HepG2 (cell line): ENCODE measurements around the gene KIAA0825. TPM values are rescaled to one million over a fixed set of nuclear protein-coding genes. Genes with fewer than 3 reads are reported as not detected.

ENCODE experiments used
- CHD2 ChIP-seq: IDR thresholded peaks from 2 replicates; pipeline ENCODE4 v1.6.1; 2011; ENCODE audit warnings: low read depth, low read length, improper control_type of control experiment
- FOXM1 ChIP-seq: sonication (generic); formaldehyde crosslinking; IDR thresholded peaks from 2 replicates; pipeline ENCODE4 v1.5.0; 2020; ENCODE audit warnings: missing genetic modification reagents
- GATAD2A ChIP-seq: IDR thresholded peaks from 2 replicates; pipeline ENCODE4 v1.6.1; 2016
- HNRNPLL ChIP-seq: fragments of 200-400 bp; formaldehyde crosslinking; IDR thresholded peaks from 2 replicates; pipeline ENCODE4 v1.6.1; 2017; ENCODE audit warnings: mild to moderate bottlenecking, low read depth, low read length; ENCODE audit not compliant: poor library complexity, severe bottlenecking
- KDM5B ChIP-seq: sonication (generic); formaldehyde crosslinking; IDR thresholded peaks from 2 replicates; pipeline ENCODE4 v1.4.0; 2020; ENCODE audit warnings: missing genetic modification reagents, mild to moderate bottlenecking, borderline replicate concordance
- KLF9 ChIP-seq: IDR thresholded peaks from 2 replicates; pipeline ENCODE4 v1.6.1; 2016; ENCODE audit warnings: low read depth
- MXD4 ChIP-seq: IDR thresholded peaks from 2 replicates; pipeline ENCODE4 v1.6.1; 2016; ENCODE audit warnings: mild to moderate bottlenecking, missing biosample characterization, missing genetic modification reagents
- RXRB ChIP-seq: IDR thresholded peaks from 2 replicates; pipeline ENCODE4 v1.6.1; 2016; ENCODE audit warnings: borderline replicate concordance, missing genetic modification reagents, missing compliant biosample characterization
- TBL1XR1 ChIP-seq: fragments of 150-350 bp; IDR thresholded peaks from 2 replicates; pipeline ENCODE4 v1.6.1; 2014; ENCODE audit warnings: borderline replicate concordance, low read length; ENCODE audit not compliant: partially characterized antibody
- TP53 ChIP-seq: sonication (generic); formaldehyde crosslinking; conservative IDR thresholded peaks from 2 replicates; pipeline ENCODE4 v1.4.0; 2020; ENCODE audit warnings: missing genetic modification reagents
- TRIM24 ChIP-seq: sonication (generic); formaldehyde crosslinking; IDR thresholded peaks from 2 replicates; pipeline ENCODE4 v1.8.0; 2022; ENCODE audit warnings: mild to moderate bottlenecking, missing genetic modification reagents
- ZNF292 ChIP-seq: sonication (generic); formaldehyde crosslinking; IDR thresholded peaks from 2 replicates; pipeline ENCODE4 v1.8.1; 2022; ENCODE audit warnings: mild to moderate bottlenecking, low read depth, missing genetic modification reagents, borderline replicate concordance
- ZNF724P ChIP-seq: sonication (generic); formaldehyde crosslinking; IDR thresholded peaks from 2 replicates; pipeline ENCODE4 v1.8.0; 2022; ENCODE audit warnings: missing genetic modification reagents, borderline replicate concordance
- ZNF883 ChIP-seq: sonication (generic); formaldehyde crosslinking; IDR thresholded peaks from 2 replicates; pipeline ENCODE4 v1.5.1; 2020; ENCODE audit warnings: mild to moderate bottlenecking, missing genetic modification reagents; ENCODE audit errors: not compliant biosample characterization
- polyA plus RNA-seq, 8 experiments: library from polyadenylated mRNA; depleted of rRNA in 3 of 8; stranded (reverse) in 7 of 8; unstranded in 1 of 8; fragments of >200 nt; fragmentation: Illumina TruSeq in 4 of 8; extraction: Trizol in 4 of 8; gene quantifications; 2 replicates each; pipeline versions ENCODE4 v1.2.1 to v1.2.3, GENCODE V29; 2011 to 2016; ENCODE audit warnings: low read depth in 4 of 8, missing spikeins in 1 of 8, mixed read lengths in 1 of 8; ENCODE audit not compliant: insufficient read depth in 1 of 8
- total RNA-seq, 5 experiments: library from RNA; depleted of rRNA; stranded (reverse); fragments of >200 nt; fragmentation: Illumina TruSeq; extraction: Trizol; gene quantifications; 2 replicates each; pipeline ENCODE4 v1.2.3, GENCODE V29; 2016; ENCODE audit warnings: low read depth in 1 of 5
- TF ChIP-seq, protein P1 (sequence below): IDR thresholded peaks from 2 replicates; pipeline ENCODE4 v1.6.1; 2012; ENCODE audit warnings: inconsistent platforms
- TF ChIP-seq, protein P2 (sequence below): sonication (generic); formaldehyde crosslinking; IDR thresholded peaks from 2 replicates; pipeline ENCODE4 v1.4.0; 2020; ENCODE audit warnings: missing genetic modification reagents
- TF ChIP-seq, protein P3 (sequence below): sonication (generic); formaldehyde crosslinking; IDR thresholded peaks from 2 replicates; pipeline ENCODE4 v1.4.0; 2020; ENCODE audit warnings: missing genetic modification reagents
- TF ChIP-seq, protein P4 (sequence below): sonication (generic); formaldehyde crosslinking; IDR thresholded peaks from 2 replicates; pipeline ENCODE4 v1.4.0; 2020; ENCODE audit warnings: missing genetic modification reagents

The KIAA0825 gene
- total and polyA plus RNA-seq, 2 of the 13 experiments (the other 11 are each of a cell fraction or from before 2014, with no cell fraction given): 0.05 to 0.51 TPM

DNA sequence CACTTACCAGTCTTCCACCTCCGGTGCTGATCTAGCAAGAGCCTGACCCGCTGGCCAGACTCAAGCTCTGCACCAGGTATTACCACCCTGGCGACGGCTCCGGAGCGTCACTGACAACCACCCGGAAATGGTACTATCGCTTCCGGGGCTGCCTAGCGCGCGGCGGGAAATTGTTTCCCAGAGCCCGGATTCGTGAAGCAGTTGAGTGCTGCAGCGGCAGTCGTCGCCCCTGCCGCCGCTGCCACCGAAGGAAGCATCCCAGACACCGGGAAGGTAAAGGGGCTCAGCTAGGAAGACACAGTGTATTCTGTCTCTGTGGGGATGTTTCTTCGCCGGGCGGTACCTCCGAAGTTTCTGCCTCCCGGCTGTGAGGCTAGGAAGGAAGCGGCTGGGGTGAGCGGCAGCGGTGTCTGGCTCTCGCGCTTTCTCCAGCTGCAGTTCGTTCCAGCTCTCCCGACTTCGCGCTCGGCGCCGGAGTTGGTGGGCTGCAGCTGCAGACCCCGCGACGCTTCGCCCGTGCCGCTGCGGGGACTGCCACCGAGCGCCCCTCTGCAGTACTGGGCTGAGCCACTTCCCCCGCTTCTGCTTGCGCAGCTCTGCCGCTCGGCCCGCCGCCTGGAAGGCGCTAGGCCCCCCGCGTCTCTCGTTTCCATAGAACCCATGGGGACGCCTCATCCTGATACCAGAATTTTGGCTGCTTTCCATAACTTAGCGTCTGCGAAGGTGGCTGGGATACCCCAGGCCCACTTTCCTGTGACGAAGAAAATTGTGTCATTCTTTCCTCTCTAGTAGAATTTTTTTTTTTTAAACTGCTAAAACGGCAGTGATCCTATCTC is at the start of gene KIAA0825, which contains the start of gene SLF1 (continued):
- TF ChIP-seq KDM5B (CRISPR knock-in tag) (peak; percentile 57; the same call in 1 of the 2 replicates), MXD4 (CRISPR knock-in tag) (peak; percentile 83), ZNF724P (CRISPR knock-in tag) (0 out of 2 replicates have a peak, but pooled peaks have one; percentile 72), CHD2 (peak; percentile 54; the same call in 1 of the 2 replicates), KLF9 (CRISPR knock-in tag) (no peak), HNRNPLL (peak; percentile 77), ZNF292 (peak; percentile 86; the same call in 1 of the 2 replicates), TP53 (CRISPR knock-in tag) (peak; percentile 56; the same call in 1 of the 2 replicates), ZNF883 (peak; percentile 90), FOXM1 (CRISPR knock-in tag) (no peak), GATAD2A (peak; percentile 19; the same call in 1 of the 2 replicates), TBL1XR1 (peak; percentile 86), TRIM24 (no peak), RXRB (CRISPR knock-in tag) (0 out of 2 replicates have a peak, but pooled peaks have one; percentile 24)
- TF ChIP-seq, protein P1, sequence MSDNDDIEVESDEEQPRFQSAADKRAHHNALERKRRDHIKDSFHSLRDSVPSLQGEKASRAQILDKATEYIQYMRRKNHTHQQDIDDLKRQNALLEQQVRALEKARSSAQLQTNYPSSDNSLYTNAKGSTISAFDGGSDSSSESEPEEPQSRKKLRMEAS: peak; percentile 87
- TF ChIP-seq, protein P2, sequence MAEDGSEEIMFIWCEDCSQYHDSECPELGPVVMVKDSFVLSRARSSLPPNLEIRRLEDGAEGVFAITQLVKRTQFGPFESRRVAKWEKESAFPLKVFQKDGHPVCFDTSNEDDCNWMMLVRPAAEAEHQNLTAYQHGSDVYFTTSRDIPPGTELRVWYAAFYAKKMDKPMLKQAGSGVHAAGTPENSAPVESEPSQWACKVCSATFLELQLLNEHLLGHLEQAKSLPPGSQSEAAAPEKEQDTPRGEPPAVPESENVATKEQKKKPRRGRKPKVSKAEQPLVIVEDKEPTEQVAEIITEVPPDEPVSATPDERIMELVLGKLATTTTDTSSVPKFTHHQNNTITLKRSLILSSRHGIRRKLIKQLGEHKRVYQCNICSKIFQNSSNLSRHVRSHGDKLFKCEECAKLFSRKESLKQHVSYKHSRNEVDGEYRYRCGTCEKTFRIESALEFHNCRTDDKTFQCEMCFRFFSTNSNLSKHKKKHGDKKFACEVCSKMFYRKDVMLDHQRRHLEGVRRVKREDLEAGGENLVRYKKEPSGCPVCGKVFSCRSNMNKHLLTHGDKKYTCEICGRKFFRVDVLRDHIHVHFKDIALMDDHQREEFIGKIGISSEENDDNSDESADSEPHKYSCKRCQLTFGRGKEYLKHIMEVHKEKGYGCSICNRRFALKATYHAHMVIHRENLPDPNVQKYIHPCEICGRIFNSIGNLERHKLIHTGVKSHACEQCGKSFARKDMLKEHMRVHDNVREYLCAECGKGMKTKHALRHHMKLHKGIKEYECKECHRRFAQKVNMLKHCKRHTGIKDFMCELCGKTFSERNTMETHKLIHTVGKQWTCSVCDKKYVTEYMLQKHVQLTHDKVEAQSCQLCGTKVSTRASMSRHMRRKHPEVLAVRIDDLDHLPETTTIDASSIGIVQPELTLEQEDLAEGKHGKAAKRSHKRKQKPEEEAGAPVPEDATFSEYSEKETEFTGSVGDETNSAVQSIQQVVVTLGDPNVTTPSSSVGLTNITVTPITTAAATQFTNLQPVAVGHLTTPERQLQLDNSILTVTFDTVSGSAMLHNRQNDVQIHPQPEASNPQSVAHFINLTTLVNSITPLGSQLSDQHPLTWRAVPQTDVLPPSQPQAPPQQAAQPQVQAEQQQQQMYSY (CRISPR knock-in tag): 0 out of 2 replicates have a peak, but pooled peaks have one; percentile 31
- TF ChIP-seq, protein P3, sequence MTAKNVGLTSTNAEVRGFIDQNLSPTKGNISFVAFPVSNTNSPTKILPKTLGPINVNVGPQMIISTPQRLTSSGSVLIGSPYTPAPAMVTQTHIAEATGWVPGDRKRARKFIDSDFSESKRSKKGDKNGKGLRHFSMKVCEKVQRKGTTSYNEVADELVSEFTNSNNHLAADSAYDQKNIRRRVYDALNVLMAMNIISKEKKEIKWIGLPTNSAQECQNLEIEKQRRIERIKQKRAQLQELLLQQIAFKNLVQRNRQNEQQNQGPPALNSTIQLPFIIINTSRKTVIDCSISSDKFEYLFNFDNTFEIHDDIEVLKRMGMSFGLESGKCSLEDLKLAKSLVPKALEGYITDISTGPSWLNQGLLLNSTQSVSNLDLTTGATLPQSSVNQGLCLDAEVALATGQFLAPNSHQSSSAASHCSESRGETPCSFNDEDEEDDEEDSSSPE (CRISPR knock-in tag): peak; percentile 100
- TF ChIP-seq, protein P4, sequence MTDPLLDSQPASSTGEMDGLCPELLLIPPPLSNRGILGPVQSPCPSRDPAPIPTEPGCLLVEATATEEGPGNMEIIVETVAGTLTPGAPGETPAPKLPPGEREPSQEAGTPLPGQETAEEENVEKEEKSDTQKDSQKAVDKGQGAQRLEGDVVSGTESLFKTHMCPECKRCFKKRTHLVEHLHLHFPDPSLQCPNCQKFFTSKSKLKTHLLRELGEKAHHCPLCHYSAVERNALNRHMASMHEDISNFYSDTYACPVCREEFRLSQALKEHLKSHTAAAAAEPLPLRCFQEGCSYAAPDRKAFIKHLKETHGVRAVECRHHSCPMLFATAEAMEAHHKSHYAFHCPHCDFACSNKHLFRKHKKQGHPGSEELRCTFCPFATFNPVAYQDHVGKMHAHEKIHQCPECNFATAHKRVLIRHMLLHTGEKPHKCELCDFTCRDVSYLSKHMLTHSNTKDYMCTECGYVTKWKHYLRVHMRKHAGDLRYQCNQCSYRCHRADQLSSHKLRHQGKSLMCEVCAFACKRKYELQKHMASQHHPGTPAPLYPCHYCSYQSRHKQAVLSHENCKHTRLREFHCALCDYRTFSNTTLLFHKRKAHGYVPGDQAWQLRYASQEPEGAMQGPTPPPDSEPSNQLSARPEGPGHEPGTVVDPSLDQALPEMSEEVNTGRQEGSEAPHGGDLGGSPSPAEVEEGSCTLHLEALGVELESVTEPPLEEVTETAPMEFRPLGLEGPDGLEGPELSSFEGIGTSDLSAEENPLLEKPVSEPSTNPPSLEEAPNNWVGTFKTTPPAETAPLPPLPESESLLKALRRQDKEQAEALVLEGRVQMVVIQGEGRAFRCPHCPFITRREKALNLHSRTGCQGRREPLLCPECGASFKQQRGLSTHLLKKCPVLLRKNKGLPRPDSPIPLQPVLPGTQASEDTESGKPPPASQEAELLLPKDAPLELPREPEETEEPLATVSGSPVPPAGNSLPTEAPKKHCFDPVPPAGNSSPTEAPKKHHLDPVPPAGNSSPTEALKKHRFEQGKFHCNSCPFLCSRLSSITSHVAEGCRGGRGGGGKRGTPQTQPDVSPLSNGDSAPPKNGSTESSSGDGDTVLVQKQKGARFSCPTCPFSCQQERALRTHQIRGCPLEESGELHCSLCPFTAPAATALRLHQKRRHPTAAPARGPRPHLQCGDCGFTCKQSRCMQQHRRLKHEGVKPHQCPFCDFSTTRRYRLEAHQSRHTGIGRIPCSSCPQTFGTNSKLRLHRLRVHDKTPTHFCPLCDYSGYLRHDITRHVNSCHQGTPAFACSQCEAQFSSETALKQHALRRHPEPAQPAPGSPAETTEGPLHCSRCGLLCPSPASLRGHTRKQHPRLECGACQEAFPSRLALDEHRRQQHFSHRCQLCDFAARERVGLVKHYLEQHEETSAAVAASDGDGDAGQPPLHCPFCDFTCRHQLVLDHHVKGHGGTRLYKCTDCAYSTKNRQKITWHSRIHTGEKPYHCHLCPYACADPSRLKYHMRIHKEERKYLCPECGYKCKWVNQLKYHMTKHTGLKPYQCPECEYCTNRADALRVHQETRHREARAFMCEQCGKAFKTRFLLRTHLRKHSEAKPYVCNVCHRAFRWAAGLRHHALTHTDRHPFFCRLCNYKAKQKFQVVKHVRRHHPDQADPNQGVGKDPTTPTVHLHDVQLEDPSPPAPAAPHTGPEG (CRISPR knock-in tag): peak; percentile 64; the same call in 1 of the 2 replicates
